Motor neuron (in vitro differentiated cells): ENCODE data around the gene PPP5C. TPM values are rescaled to one million over a fixed set of nuclear protein-coding genes. Genes with fewer than 3 reads are reported as not detected.

Source experiments
- ATAC-seq, 8 experiments: fragments of 200-7000 bp; cut with Tn5 transposase; replicated peaks in 6 of 8; 2 replicates each; pipeline ENCODE4 v1.8.0; 2021; ENCODE audit warnings: mild to moderate bottlenecking in 8 of 8, moderate library complexity in 8 of 8
- H3K27ac ChIP-seq, 2 donors: fragments of 250-450 bp; sonication (Bioruptor Pico); 2 replicates each; pipeline ENCODE4 v1.9.0; 2021; ENCODE audit warnings: antibody characterized with exemption in 2 of 2, mild to moderate bottlenecking in 2 of 2, moderate library complexity in 1 of 2
- H3K4me1 ChIP-seq, 2 donors: fragments of 250-450 bp; sonication (Bioruptor Pico); replicated peaks in 1 of 2; 2 replicates each; pipeline ENCODE4 v1.6.1; 2021; ENCODE audit warnings: antibody characterized with exemption in 2 of 2, mild to moderate bottlenecking in 2 of 2, moderate library complexity in 1 of 2
- H3K4me3 ChIP-seq, 5 donors: fragments of 250-450 bp; sonication (Bioruptor Pico); 2 replicates each; pipeline ENCODE4 v1.9.0; 2021; ENCODE audit warnings: antibody characterized with exemption in 5 of 5, mild to moderate bottlenecking in 5 of 5, moderate library complexity in 4 of 5
- WGBS, 10 experiments: fragments of 450-650 bp; shearing (Covaris generic); methylation state at CpG; one replicate each; pipeline ENCODE4 v1.0.0; 2022; 5-methylcytosine and 5-hydroxymethylcytosine counted together
- in situ Hi-C, 9 experiments: fragments of 400-800 bp; cut with MboI; loops; one replicate each; pipeline ENCODE4 v1.15.0; 2021; ENCODE audit warnings: low sequenced_read_pairs in 9 of 9, low pct_unique_long_range_greater_than_20kb in 2 of 9; ENCODE audit not compliant: unreplicated experiment in 9 of 9
- total RNA-seq, 8 experiments: library from RNA; unstranded; fragments of 300-600 nt; gene quantifications; 2 replicates each; pipeline versions ENCODE4 v1.2.3 to v1.2.4, GENCODE V29; 2022

The PPP5C gene, protein sequence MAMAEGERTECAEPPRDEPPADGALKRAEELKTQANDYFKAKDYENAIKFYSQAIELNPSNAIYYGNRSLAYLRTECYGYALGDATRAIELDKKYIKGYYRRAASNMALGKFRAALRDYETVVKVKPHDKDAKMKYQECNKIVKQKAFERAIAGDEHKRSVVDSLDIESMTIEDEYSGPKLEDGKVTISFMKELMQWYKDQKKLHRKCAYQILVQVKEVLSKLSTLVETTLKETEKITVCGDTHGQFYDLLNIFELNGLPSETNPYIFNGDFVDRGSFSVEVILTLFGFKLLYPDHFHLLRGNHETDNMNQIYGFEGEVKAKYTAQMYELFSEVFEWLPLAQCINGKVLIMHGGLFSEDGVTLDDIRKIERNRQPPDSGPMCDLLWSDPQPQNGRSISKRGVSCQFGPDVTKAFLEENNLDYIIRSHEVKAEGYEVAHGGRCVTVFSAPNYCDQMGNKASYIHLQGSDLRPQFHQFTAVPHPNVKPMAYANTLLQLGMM
- 10 to 100 TPM; 43.1 to 96.8 (median 69.2) TPM for total RNA-seq

DNA sequence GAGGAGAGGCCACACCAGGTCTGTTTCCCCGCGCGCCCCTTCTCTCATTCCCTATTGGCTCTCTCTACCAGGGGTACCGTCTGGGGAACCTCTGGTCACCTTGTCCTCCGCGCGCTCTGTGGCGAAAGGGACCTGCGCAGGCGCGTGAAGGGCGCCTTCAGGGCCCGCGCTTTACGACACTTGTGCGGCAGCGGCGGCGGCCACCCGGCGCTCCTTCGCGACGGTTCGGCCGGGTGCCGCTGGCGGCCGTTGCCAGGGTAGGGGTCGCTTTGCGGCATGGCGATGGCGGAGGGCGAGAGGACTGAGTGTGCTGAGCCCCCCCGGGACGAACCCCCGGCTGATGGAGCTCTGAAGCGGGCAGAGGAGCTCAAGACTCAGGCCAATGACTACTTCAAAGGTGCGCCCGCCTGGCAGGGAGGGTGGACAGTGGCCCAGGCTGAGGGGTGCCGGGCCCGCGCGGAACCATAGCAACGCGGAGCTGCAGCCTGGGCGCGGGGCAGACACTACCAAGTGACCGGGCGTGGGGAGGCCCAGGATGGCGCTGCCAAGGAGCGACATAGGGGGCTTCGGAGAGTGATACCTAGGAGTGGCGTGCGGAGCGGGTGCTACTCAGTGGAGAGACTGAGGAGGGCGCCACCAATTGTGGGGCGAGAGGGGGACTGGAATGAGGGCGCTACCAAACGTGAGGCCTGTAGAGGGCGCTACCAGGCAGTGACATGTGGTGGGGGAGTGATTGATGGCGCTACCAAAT lies at the start of gene PPP5C:
PPP5C (plus strand) TSS at position 267 of the 751 bp plus-strand sequence; CDS start at position 277, 10 bp downstream.
- Histone ChIP-seq H3K27ac (peak within 1 kb of the TSS; percentile 85 to 93), H3K4me1 (peaks cover 0 to 5% of the 10 kb centered on the region in 2 donors), H3K4me3 (peak within 1 kb of the TSS; percentile 75 to 89 (median 85))
- ATAC-seq, result peak; percentile 71 to 92 (median 89)
- in situ Hi-C loops, result no loop called here
- WGBS, 10 experiments, result 0 to 2% (median 0%) methylated on average over 12 to 16 of the region's 62 CpGs; no CpG with 5 or more reads in 7 of the 10 experiments

DNA sequence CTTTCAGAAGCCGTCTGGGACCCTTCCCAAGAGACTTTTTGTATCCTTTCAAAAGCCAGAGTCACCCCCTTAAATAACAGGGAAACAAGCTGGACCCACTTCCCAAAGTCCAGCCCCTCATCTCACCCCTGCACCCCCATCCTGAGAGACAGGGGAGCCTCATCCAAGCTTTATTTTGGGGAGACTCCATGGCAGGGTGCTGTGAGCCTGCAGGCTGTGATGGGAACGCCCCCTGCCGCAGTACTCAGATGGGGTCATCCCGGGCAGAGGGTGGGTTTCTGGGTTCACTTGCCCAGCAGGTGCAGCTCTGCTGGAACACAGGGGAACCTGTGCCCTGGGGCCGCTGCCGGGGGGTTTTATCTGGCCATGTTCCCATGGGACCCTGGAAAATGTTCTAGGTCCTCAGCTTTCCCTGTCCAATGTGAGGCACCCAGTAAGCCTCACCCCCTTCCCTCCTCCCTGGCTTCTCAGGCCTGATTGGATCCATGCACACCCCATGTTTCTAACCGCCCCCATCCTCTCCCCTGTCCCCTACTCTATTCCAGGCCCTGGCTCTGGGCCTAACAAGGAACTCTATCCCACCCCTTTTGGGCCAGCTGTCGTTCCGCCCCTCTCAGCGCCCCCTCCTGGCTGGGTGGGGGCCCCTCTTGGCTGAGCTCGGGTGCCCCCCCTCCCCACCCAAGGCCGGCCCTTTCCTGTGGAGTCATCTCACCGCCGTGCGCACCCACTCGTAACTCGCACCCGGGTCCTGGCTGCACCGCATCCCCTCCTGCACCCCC lies 49.0 kb upstream of the PPP5C start:
- Histone ChIP-seq H3K4me3 (peak overlapping the region; percentile 41 to 70 (median 63)), H3K27ac (no peak overlapping the region), H3K4me1 (peaks cover 15 to 39% of the 10 kb centered on the region in 2 donors)
- WGBS, 10 experiments, result 0 to 73% methylated on average over 1 to 8 of the region's 19 CpGs; no CpG with 5 or more reads in 8 of the 10 experiments
- no peak for ATAC-seq
- in situ Hi-C loops, result loop anchor here in 5 of 9 experiments (25.0 kb wide), 3 partner anchors 189 to 239 kb away; partner anchors contain the start of gene PNMA8B (in 2 of the 5)

DNA sequence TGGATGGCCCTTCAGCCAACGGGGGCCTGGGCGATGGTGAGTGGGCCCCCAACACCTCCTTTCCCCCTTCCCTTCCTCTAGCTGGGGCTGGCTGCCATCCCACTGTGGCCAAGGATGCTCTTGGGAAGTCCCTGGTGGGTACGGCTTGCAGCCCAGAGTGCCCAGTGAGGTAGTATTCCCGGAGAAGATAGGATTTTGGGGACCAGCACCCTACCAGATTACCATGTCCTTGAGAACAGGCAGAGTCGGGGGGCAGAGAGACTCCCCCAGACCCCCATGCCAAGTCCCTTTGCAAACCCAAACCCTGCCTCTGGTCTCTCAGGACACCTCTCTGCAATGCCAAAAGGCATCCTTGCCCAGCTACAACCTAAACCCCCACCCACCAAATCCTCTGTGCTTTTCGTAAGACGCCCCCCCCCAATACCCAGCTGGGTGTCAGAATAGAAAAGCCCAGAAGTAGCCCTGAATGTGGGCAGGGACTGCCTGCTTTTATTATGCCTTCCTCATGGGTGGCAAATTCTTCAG lies 48.3 kb upstream of the PPP5C start:
- peaks cover 22 to 45% of the 10 kb centered on the region in 2 donors for H3K4me1 ChIP-seq
- H3K4me3 ChIP-seq, result no peak overlapping the region
- in situ Hi-C loops, result loop anchor here in 5 of 9 experiments (25.0 kb wide), 3 partner anchors 189 to 239 kb away; partner anchors contain the start of gene PNMA8B (in 2 of the 5)
- WGBS, 10 experiments, result 0% methylated on average over 1 of the region's 7 CpGs; no CpG with 5 or more reads in 9 of the 10 experiments
- no peak for ATAC-seq
- no peak overlapping the region for H3K27ac ChIP-seq

DNA sequence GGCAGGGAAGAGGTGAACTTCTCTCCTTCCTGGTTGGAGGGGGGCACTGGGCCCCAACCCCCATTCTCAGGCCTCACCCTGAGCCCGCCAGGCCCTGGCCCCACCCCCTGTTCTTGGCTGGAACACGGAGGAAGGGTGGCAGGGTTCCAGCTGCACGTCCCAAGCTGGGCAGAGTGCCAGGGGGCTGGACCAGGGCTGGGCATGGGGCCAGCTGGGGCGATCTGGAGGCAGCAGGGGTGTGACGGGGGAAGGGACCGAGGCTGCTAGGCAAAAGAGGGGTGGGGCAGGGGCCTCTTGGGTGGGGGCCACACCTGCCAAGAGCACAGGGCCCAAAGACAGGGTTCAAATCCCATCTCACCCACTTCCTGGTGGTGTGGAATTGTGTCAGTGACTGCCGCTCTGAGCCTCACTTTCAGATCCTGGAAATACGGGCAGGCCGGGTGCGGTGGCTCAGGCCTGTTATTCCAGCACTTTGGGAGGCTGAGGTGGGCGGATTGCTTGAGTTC lies 47.8 kb upstream of the PPP5C start:
- in situ Hi-C loops, result loop anchor here in 5 of 9 experiments (25.0 kb wide), 3 partner anchors 188 to 238 kb away; partner anchors contain the start of gene PNMA8B (in 2 of the 5)
- H3K4me1 ChIP-seq, result peaks cover 23 to 50% of the 10 kb centered on the region in 2 donors
- WGBS, 10 experiments, result 17 to 82% (median 39%) methylated on average over 1 to 5 of the region's 11 CpGs; no CpG with 5 or more reads in 6 of the 10 experiments
- H3K27ac ChIP-seq, result no peak overlapping the region
- ATAC-seq, result peak; percentile 7 to 53 (median 30)
- no peak overlapping the region for H3K4me3 ChIP-seq

DNA sequence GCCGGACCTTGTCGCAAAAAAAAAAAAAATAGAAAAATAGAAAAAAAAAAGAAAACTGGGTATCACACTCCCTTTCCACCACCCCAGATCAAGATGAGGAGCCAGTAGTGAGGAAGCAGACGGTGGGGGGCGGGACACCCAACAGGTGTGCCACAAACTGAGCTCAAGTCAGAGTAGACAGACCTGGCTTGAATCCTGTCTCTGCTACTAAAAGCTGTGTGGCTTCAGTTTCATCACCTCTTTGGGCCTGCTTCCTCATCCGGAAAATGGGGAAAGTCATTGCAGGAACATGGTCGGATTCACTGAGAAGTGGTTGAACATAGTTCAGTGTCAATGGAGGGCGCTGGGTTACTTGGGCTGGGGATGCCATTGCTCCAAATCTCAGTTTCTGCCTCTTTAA lies 47.2 kb upstream of the PPP5C start:
- in situ Hi-C loops, result loop anchor here in 5 of 9 experiments (25.0 kb wide), 3 partner anchors 188 to 238 kb away; partner anchors contain the start of gene PNMA8B (in 2 of the 5)
- H3K27ac ChIP-seq, result no peak overlapping the region
- 14 to 100% (median 73%) methylated on average over 1 to 6 of the region's 7 CpGs; no CpG with 5 or more reads in 1 of the 10 experiments for WGBS, 10 experiments
- peaks cover 23 to 50% of the 10 kb centered on the region in 2 donors for H3K4me1 ChIP-seq
- no peak for ATAC-seq
- H3K4me3 ChIP-seq, result no peak overlapping the region

DNA sequence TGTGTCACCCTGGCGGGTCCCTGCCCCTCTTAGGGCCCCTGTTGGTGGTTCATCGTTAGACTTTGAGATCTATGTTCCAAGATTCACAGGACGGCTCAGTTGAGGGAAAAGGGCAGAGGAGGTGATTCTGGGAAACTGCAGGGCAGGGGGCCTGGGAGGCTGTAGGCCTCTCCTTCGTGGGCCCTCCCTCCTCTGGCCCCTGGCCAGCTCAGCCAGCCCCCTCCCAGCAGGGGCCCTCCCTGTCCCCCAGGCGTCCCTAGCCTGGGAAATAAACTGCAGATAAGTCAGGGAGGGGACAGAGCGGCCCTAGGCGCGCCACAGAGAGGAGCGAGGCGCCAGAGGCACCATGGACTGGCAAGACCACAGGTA lies 43.6 kb upstream of the PPP5C start:
- in situ Hi-C loops, result no loop called here
- 58 to 100% (median 72%) methylated on average over 1 to 2 of the region's 10 CpGs; no CpG with 5 or more reads in 6 of the 10 experiments for WGBS, 10 experiments
- H3K27ac ChIP-seq, result peak overlapping the region in 1 of 2 donors; percentile 4
- H3K4me3 ChIP-seq, result peak overlapping the region in 4 of 5 donors; percentile 20 to 36 (median 24)
- peak in 4 of 8 experiments; percentile 2 to 32 (median 25) for ATAC-seq
- H3K4me1 ChIP-seq, result peaks cover 18 to 43% of the 10 kb centered on the region in 2 donors

DNA sequence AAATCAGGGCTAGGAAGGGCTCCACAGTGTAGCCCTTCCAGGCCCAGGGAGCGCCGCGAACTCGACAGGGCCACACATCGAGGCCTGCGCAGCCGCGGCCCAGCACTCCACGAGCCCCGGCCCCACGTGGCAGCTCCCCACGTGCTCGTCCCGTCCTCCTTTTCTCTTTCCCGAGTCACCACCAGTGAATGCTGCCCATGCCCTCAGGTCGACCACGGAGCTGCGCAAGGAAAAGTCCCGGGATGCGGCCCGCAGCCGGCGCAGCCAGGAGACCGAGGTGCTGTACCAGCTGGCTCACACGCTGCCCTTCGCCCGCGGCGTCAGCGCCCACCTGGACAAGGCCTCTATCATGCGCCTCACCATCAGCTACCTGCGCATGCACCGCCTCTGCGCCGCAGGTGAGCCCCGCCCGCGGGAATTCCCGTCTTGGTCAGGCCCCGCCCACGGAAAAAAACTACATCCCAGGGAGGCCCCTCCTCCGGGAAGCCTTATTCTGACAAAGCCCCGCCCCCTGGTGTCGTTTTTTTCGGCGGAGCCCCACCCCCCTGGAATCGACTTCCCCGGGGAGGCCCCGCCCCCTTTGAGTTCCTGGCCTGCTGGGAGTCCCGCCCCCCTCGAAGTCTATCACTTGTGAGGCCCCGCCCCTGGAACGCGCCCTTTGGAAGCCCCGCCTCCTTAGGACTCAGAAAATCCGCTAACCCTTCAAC lies 43.0 kb upstream of the PPP5C start:
- peak in 3 of 8 experiments; percentile 35 to 60 (median 60) for ATAC-seq
- 0 to 53% (median 43%) methylated on average over 1 to 5 of the region's 56 CpGs; no CpG with 5 or more reads in 6 of the 10 experiments for WGBS, 10 experiments
- H3K4me1 ChIP-seq, result peaks cover 18 to 37% of the 10 kb centered on the region in 2 donors
- in situ Hi-C loops, result no loop called here
- H3K27ac ChIP-seq, result peak overlapping the region in 1 of 2 donors; percentile 4
- H3K4me3 ChIP-seq, result peak overlapping the region in 4 of 5 donors; percentile 20 to 36 (median 24)

DNA sequence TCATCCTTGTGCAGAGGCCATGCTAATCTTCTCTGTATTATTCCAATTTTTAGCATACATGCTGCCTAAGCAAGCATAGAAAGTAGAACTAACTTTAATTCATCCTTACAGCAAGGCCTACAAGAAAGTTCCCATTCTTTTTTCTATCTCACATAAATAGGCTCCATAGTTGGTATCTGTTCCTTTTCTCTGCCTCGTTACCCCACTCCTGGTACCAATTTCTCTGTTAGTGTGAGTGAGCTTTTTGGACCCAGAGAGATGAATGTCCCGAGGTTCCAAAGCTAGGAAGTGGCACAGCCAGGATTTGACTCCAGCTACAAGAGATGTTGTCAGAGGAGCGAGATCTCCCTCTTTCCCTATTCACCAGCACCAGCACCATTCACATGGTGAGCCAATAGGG lies 40.4 kb upstream of the PPP5C start:
- H3K4me1 ChIP-seq, result peaks cover 8 to 12% of the 10 kb centered on the region in 2 donors
- H3K4me3 ChIP-seq, result no peak overlapping the region
- no peak overlapping the region for H3K27ac ChIP-seq
- ATAC-seq, result no peak
- in situ Hi-C loops, result no loop called here
- WGBS, 10 experiments, result 18 to 100% (median 100%) methylated on average over 1 to 2 of the region's 3 CpGs; no CpG with 5 or more reads in 1 of the 10 experiments

DNA sequence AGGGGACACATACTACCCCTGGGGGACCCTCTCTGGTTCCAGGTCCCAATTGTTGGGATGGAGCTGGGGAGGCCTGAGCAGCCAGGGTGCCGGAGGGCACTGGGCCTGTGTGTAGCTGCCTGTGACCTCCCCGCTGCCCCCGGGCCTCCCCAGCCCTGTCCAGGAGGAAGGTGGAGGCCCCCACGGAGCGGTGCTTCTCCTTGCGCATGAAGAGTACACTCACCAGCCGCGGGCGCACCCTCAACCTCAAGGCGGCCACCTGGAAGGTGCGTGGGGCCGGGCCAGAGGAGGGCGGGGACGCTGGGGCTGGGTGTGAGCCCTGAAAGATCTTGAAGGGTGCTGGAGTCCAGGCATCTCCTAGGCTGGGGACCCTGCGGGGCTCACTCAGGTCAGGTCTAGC lies 38.4 kb upstream of the PPP5C start:
- no CpG with 5 or more reads among the region's 15 CpGs for WGBS, 10 experiments
- in situ Hi-C loops, result no loop called here
- no peak for ATAC-seq
- Histone ChIP-seq H3K27ac (no peak overlapping the region), H3K4me3 (no peak overlapping the region), H3K4me1 (peaks cover 2 to 5% of the 10 kb centered on the region in 2 donors)

DNA sequence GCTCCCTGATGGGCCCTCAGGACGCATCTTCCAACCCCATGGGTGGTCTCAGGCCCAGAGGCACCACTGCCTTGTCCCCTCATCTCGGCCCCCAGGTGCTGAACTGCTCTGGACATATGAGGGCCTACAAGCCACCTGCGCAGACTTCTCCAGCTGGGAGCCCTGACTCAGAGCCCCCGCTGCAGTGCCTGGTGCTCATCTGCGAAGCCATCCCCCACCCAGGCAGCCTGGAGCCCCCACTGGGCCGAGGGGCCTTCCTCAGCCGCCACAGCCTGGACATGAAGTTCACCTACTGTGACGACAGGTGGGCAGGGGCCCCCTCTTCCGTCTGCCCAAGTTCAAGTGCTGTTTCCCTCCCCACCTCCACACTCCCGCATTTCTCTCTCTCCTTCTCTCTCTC lies 37.8 kb upstream of the PPP5C start:
- H3K27ac ChIP-seq, result no peak overlapping the region
- H3K4me3 ChIP-seq, result no peak overlapping the region
- no peak for ATAC-seq
- H3K4me1 ChIP-seq, result no peaks in the 10 kb centered on the region
- 48 to 100% (median 79%) methylated on average over 1 to 3 of the region's 10 CpGs; no CpG with 5 or more reads in 6 of the 10 experiments for WGBS, 10 experiments
- in situ Hi-C loops, result no loop called here

DNA sequence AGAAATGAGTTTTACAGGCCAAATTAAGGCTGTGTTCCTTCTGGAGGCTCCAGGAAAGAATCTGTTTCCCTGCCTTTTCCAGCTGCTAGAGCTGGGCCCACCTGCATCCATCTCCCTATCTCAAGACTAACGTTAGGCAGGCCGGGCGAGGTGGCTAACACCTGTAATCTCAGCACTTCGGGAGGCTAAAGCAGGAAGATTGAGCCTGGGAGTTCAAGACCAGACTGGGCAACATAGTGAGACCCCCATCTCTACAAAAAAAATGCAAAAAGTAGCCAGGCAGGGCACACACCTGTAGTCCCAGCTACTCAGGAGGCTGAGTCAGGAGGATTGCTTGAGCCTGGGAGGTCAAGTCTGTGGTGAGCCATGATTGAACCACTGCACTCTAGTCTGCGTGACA lies 35.4 kb upstream of the PPP5C start:
- Histone ChIP-seq H3K4me1 (no peaks in the 10 kb centered on the region), H3K4me3 (no peak overlapping the region), H3K27ac (no peak overlapping the region)
- in situ Hi-C loops, result no loop called here
- 86 to 100% (median 93%) methylated on average over 1 to 5 of the region's 5 CpGs; no CpG with 5 or more reads in 3 of the 10 experiments for WGBS, 10 experiments
- ATAC-seq, result no peak
